Fibroblast of skin of back (primary cell): Measurements from ENCODE around the gene HOXC10. TPM values are rescaled to one million over a fixed set of nuclear protein-coding genes. Genes with fewer than 3 reads are reported as not detected.

Source experiments
- DNase-seq: peaks from one replicate; pipeline ENCODE4 v3.0.0-alpha.2; 2013
- polyA plus RNA-seq, 2 experiments: library from polyadenylated mRNA; unstranded; fragments of 120-200 nt; gene quantifications; one replicate each; pipeline ENCODE4 v1.2.1, GENCODE V29; 2013; ENCODE audit not compliant: insufficient read length in 2 of 2

HOXC10 gene
- 0.22 TPM for polyA plus RNA-seq (2013, experiment 1 of 2; ENCODE audit: insufficient read length)
- polyA plus RNA-seq (2013, experiment 2 of 2; ENCODE audit: insufficient read length), result not detected

GRCh38 chr12:53984901-53985691 lies at the start of gene HOXC10:
TSS of gene HOXC10 (plus strand) at chr12:53985146. CDS start at chr12:53985260, 114 bp downstream.
- peak; percentile 70 for DNase-seq

GRCh38 chr12:53935383-53936341 lies 49.3 kb upstream of the HOXC10 start:
- DNase-seq, result no peak

GRCh38 chr12:53937099-53937498 lies 47.8 kb upstream of the HOXC10 start:
- DNase-seq, result no peak

- DNase-seq, result no peak
These were observed 47.2 kb upstream of the HOXC10 start for GRCh38 chr12:53937596-53938325.

- DNase-seq, result peak; percentile 2
These were observed 46.4 kb upstream of the HOXC10 start, which contains the start of gene HOXC13 for GRCh38 chr12:53938326-53939140. TSS of gene HOXC13 (plus strand) at chr12:53938831. CDS start at chr12:53938907, 76 bp downstream.

GRCh38 chr12:53939141-53940108 lies 45.5 kb upstream of the HOXC10 start:
- no peak for DNase-seq

GRCh38 chr12:53940443-53941014 lies 44.4 kb upstream of the HOXC10 start:
- DNase-seq, result no peak

- no peak for DNase-seq
These were observed 43.8 kb upstream of the HOXC10 start for GRCh38 chr12:53941187-53941586.

GRCh38 chr12:53941750-53942149 lies 43.2 kb upstream of the HOXC10 start:
- DNase-seq, result no peak

GRCh38 chr12:53942467-53942997 lies 42.4 kb upstream of the HOXC10 start:
- DNase-seq, result no peak

GRCh38 chr12:53944209-53944608 lies 40.7 kb upstream of the HOXC10 start:
- no peak for DNase-seq

GRCh38 chr12:53944907-53945847 lies 39.8 kb upstream of the HOXC10 start:
- DNase-seq, result no peak

- DNase-seq, result no peak
These were observed 37.2 kb upstream of the HOXC10 start for GRCh38 chr12:53947743-53948142.

- DNase-seq, result no peak
These were observed 36.0 kb upstream of the HOXC10 start for GRCh38 chr12:53948650-53949593.

GRCh38 chr12:53949631-53950436 lies 35.1 kb upstream of the HOXC10 start:
- DNase-seq, result no peak

GRCh38 chr12:53950437-53950773 lies 34.5 kb upstream of the HOXC10 start:
- no peak for DNase-seq
